Measurements from ENCODE around the gene PWWP2A. TPM values are rescaled to one million over a fixed set of nuclear protein-coding genes. Genes with fewer than 3 reads are reported as not detected.

The PWWP2A gene
- total RNA-seq, 1 donor from 2014 or later = 17.7 TPM

- DNase-seq = no peak
Measured at GRCh38 chr5:160129841-160130240, 10.6 kb upstream of the PWWP2A start.

GRCh38 chr5:160128632-160129031 lies 9.4 kb upstream of the PWWP2A start:
- DNase-seq = no peak

DNA sequence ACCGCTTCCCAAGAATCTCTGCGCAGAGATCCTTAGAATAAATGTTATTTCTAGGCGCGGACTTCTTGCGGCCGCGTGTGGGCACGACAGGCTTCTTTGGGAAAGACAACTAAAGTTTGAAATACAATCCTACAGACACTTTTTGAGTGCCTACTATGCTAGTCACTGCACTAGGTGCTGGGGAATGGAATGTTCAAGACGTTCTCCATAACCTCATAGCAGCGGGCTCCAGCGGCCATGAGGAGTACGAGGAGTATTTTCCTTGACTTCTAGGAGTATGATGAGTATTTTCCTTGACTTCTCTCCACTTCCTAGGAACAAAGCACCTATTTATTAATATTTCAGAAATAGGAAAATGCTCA lies 636 bp upstream of the PWWP2A start:
- no peak for DNase-seq

GRCh38 chr5:160118349-160119141 lies 705 bp downstream of the PWWP2A start:
- no peak for DNase-seq

- no peak for DNase-seq
Measured at GRCh38 chr5:160116991-160117390, 2.3 kb downstream of the PWWP2A start.

DNA sequence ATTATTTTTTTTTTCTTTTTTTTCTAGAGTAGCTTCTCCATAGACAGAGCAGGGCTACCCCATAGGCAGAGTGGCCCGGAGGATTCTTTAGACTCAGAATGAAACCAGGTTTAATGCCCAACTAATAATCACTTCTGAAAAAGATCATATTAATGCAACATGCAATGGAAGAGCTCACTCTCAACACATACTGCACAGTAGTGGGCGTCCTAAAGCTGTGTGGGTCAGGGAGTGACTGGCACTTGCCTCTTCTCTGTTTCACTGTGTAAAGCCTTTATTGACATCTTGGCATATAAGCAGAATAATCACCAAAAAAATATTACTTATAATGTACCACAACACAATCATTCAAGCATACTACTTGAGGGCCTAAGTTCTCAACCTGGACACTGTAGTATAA lies 11.1 kb downstream of the PWWP2A start:
- no peak for DNase-seq

- DNase-seq = no peak
Measured at GRCh38 chr5:160105686-160106360, 13.4 kb downstream of the PWWP2A start.

DNA sequence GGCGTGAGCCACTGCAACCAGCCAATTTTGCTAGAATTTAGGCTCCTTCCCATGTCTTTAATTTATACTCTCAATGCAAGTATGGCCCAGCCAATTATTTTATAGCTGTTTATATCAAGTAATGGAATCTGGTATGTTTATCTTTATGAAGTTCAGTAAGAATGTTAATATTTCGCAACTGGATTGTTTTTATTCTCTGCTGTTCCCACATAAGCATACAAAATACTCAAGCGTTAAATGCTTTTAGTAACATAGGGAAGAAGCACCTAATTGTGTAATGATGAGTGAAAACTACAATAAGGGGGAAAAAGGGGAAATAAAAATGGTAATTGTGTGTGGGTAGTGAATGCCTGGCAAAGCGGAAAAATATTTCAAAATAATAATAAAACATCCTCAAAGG lies 21.3 kb downstream of the PWWP2A start:
- DNase-seq = no peak

GRCh38 chr5:160096178-160096577 lies 23.1 kb downstream of the PWWP2A start:
- DNase-seq = no peak

- DNase-seq = no peak
Measured at GRCh38 chr5:160092960-160093707, 26.1 kb downstream of the PWWP2A start.

DNA sequence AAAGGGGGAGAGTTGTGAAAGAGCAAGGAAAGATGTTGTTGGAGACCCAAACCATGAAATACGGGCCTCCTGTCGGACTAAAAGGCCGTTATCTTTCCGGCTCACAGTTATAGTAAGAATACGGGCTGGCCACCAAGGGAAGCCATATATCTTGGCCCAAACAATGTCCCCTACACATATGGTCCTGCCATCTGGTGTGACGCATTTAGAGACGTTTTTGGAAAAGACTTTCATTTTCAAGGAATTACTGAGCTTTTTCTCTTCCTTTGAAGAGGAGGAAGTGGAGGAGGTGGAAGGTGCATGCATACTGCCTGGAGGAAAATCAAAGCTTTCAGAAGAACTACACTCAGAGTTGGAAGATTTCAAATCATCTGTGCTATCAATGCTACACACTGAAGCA lies 26.7 kb downstream of the PWWP2A start:
- DNase-seq = no peak

- no peak for DNase-seq
Measured at GRCh38 chr5:160090059-160090458, 29.2 kb downstream of the PWWP2A start.

DNA sequence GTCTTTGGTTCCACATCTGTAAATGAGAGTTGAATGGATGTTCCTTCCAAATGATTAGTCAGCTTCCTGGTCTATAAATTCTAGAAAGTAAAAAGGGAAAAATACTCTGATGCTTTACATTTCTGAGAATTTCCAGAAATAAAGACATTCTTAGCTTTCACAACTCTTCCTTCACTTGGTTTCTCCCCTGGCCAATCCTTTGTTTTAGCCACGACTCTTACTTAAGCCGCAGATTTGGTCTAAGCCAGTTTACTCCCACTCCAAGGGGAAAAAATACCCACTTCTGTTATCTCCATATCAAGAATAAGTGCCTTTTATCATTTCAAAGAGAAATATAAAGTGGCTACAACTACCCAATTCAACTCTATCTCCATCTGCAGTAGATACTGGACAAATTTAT lies 29.7 kb downstream of the PWWP2A start:
- DNase-seq = peak; percentile 11

GRCh38 chr5:160088805-160089204 lies 30.4 kb downstream of the PWWP2A start:
- no peak for DNase-seq

GRCh38 chr5:160087199-160087598 lies 32.1 kb downstream of the PWWP2A start:
- DNase-seq = no peak

GRCh38 chr5:160084144-160084543 lies 35.1 kb downstream of the PWWP2A start:
- no peak for DNase-seq

- DNase-seq = peak; percentile 43
Measured at GRCh38 chr5:160083501-160083900, 35.7 kb downstream of the PWWP2A start.

DNA sequence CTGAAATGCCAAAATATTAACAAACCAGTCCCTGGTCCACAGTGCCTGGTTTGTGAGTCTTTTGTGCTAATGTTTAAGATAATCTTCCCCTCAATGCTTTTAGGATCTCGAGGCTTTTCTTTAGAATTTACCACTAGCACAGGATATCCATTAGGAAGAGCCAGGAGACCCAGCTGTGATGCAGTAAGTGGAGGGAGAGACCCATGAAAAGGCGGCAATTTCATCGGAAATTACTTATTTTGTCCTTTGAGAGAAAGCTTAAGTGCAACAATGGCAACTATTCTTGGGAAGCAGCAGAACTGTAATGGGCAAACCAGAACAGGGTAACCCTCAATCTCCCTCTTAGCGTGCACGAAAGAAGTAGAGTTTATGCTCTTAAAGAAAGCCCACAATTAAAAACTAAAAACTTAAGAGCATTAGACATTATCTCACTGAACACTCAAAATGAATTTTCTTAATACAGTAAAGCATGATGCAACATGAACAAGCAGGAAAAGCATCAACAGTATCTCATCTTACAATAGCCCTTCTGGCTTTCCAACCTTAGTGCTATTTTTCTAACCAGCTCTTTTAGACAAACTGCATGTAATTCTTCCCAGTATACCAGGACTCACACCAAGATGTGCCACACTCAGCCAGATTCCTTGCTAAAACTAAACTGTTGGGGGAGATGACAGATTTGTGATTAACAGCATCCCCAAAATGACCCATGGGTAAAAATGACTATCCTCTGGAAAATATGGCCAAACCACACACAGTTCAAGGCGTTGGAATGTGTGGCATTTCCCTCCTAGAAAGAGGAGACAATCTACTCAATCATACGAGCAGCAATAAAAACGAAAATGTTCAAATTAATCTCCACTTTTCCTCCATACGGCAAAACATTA lies 36.4 kb downstream of the PWWP2A start:
- DNase-seq = peak; percentile 77

DNA sequence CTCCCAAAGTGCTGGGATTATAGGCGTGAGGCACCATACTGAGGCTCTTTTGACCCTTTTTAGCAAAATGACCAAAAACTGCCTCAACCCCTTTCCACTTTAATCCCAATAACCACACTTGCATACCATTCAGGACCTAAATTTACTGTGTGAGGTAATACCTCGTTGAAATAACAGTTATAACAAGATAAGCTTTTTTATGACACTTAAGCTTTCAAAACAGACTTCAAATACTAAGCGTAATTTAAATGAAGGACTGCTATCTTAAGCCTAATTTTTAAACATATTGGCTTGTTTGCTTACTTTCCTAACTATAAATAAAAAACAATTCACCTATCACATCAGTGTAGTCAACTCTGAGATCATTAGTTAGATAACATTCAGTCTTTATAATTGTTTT lies 37.8 kb downstream of the PWWP2A start:
- DNase-seq = no peak

DNA sequence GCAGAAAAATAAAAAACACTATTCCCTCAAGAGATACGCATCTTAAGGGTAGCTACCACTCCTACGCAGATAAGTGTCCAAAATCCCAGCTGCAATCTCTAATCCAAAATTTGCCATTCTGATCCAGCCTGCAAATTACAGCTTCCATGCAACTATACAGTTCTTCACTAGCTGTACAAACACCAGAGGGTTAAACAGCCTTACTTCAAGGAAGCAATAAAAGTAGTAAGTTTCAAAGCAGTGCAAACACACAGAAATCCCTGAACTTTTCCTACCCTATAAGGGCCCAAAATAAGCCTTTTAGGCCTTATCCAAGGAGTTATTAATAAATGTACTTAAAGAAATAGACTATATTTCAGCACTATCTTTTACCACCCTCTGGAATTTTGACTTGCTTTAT lies 39.5 kb downstream of the PWWP2A start:
- no peak for DNase-seq

- DNase-seq = no peak
Measured at GRCh38 chr5:160076997-160077396, 42.3 kb downstream of the PWWP2A start.

GRCh38 chr5:160075073-160075472 lies 44.2 kb downstream of the PWWP2A start:
- DNase-seq = no peak

GRCh38 chr5:160071916-160072315 lies 47.3 kb downstream of the PWWP2A start:
- DNase-seq = peak; percentile 75
